ENCODE results near the gene QRICH2.
A peak's percentile ranks its signal among the peaks of the same experiment; 100 is the strongest.
"Not testable (repeated sequence)": the region's sequence is repeated elsewhere in the genome, so short reads cannot be mapped to it uniquely, and the experiment has no call there.

QRICH2 gene

GRCh38 chr17:76263896-76264295 lies 44.2 kb downstream of the QRICH2 start:
- no peak for TF ChIP-seq CTCF (IDR thresholded peaks at IDR 0.05; ENCODE audit: borderline replicate concordance, insufficient read depth, low read depth, low read length)
- no peak overlapping the region for H3K4me3 ChIP-seq (ENCODE audit: low read depth, low read length)

- TF ChIP-seq CTCF (IDR thresholded peaks at IDR 0.05; ENCODE audit: borderline replicate concordance, insufficient read depth, low read depth, low read length), result no peak
- peak overlapping the region; percentile 24 for H3K4me3 ChIP-seq (ENCODE audit: low read depth, low read length)
These were observed 45.2 kb downstream of the QRICH2 start for GRCh38 chr17:76262732-76263344.

GRCh38 chr17:76261421-76262215 lies 46.5 kb downstream of the QRICH2 start:
- no peak for TF ChIP-seq CTCF (IDR thresholded peaks at IDR 0.05; ENCODE audit: borderline replicate concordance, insufficient read depth, low read depth, low read length)
- H3K4me3 ChIP-seq (ENCODE audit: low read depth, low read length), result peak overlapping the region; percentile 12

- no peak overlapping the region for H3K4me3 ChIP-seq (ENCODE audit: low read depth, low read length)
- TF ChIP-seq CTCF (IDR thresholded peaks at IDR 0.05; ENCODE audit: borderline replicate concordance, insufficient read depth, low read depth, low read length), result no peak
These were observed 47.4 kb downstream of the QRICH2 start for GRCh38 chr17:76260669-76261068.

- H3K4me3 ChIP-seq (ENCODE audit: low read depth, low read length), result no peak overlapping the region
- TF ChIP-seq CTCF (IDR thresholded peaks at IDR 0.05; ENCODE audit: borderline replicate concordance, insufficient read depth, low read depth, low read length), result no peak
These were observed 47.9 kb downstream of the QRICH2 start for GRCh38 chr17:76260220-76260619.

GRCh38 chr17:76256430-76257050 lies 51.5 kb downstream of the QRICH2 start:
- not testable (repeated sequence) for H3K4me3 ChIP-seq (ENCODE audit: low read depth, low read length)

GRCh38 chr17:76255801-76256429 lies 52.2 kb downstream of the QRICH2 start:
- H3K4me3 ChIP-seq (ENCODE audit: low read depth, low read length), result no peak overlapping the region
- TF ChIP-seq CTCF (IDR thresholded peaks at IDR 0.05; ENCODE audit: borderline replicate concordance, insufficient read depth, low read depth, low read length), result no peak

Data from GM12875 (cell line).